GM18511 (cell line): ENCODE measurements around the gene ASCC1.

ENCODE experiments used
- ATAC-seq: cut with Tn5 transposase; IDR thresholded peaks from one replicate; pipeline ENCODE4 v1.9.1; 2021; ENCODE audit warnings: mild to moderate bottlenecking, moderate library complexity; ENCODE audit not compliant: unreplicated experiment

Gene ASCC1

DNA sequence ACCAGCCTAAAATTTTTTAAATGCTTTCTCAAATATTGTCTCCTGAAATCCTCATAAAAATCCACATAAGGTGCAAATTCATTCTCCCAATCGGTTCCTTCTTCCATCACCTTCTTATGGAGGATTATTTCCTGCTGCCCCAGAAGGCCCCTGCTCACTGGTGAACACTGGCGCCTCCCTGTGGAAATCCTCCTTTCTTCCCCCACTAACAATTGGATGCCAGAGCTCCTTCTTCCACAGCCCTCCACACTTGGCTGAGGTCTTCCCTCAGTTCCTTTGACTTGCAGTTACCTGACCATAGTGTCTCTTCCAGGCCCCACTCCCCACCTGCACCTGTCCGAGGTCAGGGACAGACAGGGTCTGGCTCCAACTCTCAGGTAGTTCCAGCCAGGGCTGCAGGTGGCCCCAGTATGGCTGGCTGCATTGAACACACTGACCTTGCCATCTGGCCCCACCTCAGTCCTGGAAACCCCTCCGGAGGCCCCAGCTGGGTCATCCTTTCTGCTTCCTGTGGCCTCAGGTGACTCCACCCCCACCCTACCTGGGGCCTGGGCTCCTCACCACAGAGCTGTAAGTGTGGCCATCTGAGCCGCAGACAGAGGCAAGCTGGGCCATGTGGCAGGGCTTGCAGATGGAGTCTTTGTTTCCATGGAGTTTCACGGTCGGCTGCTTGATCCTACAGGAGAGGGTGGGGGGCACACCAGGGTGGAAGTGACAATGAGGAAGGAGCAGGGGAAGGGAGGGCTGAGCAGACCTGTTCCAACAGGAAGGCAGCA, 146.1 kb downstream of the ASCC1 start:
- ATAC-seq = no peak

GRCh38 chr10:72068901-72069446, 147.1 kb downstream of the ASCC1 start:
- ATAC-seq = no peak

- no peak for ATAC-seq
Measured at GRCh38 chr10:72068126-72068765, 147.8 kb downstream of the ASCC1 start.

DNA sequence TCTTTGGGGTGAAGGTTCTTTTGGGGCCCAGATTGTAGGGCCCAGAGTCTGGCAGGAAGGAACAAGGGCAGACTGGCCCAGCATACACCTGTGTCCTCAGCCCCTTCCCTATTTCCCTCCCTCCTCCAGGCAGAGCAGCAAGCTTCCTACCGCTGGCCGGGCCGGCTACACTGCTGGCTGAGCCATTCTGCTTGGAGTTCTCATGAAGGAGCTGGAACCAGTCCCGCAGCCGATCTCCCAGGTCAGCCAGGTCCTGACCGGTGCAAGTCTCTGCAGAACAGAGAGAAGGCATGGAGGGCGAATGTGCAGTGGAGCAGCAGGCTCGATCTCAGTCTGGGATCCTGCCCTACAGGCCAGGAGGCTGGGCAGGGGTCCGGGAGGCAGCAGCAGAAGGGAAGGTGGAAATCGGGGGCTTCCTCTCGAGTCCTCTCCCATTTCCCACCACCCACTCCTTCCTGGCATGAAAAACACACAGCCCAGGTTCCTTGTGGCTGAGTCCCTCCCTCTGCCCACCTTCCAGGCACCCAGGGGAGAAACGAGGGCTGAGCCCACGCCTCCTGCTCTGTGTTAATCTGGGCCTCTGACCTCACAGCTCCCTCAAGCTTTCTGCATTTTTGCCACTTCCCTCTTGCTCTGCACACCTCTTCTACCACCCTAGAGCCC, 148.5 kb downstream of the ASCC1 start:
- no peak for ATAC-seq

DNA sequence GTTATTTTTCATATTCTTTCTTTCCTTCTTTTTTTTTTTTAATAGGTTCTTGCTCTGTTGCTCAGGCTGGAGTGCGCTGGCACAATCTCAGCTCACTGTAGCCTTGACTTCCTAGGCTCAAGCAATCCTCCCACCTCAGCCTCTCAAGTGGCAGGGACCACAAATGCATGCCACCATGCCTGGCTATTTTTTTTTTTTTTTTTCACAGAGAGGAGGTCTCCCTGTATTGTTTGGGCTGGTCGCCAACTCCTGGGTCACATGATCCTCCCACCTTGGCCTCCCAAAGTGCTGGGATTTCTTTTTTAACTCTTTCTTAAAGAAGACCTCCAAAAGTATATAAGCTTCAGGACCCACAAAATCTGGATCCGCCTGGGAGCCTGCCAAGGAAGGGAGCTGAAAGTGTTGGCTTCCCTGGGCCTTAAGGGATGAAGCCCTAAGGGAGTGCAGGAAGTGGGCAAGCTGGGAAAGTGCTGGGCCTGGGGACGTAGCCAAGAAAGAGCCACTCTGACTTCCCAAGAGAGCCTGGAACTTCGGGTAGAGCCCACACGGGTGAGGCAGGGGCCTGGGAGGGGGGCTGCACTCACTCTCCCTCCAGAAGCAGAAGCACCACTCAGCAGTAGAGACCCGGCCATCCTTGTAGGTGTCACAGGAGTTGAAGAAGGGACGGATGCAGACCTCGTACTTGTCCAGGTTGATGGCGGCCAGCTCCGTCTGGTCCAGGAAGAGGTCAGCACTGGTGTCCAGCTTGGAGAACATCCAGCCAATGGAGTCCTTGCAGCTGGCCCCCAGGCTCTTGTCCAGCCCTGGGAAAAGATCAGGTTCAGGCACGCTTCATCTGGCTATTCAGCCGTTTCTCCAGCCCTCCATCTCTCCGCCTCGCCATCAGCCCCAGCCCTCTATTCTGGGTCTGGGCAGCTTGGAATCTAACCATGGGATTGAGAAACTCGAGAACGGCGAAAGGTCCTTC, 149.5 kb downstream of the ASCC1 start:
- ATAC-seq = no peak

GRCh38 chr10:72065439-72066025, 150.5 kb downstream of the ASCC1 start:
- ATAC-seq = no peak

GRCh38 chr10:72063703-72064391, 152.2 kb downstream of the ASCC1 start:
- ATAC-seq = no peak

GRCh38 chr10:72062832-72063702, 153.0 kb downstream of the ASCC1 start:
- no peak for ATAC-seq

DNA sequence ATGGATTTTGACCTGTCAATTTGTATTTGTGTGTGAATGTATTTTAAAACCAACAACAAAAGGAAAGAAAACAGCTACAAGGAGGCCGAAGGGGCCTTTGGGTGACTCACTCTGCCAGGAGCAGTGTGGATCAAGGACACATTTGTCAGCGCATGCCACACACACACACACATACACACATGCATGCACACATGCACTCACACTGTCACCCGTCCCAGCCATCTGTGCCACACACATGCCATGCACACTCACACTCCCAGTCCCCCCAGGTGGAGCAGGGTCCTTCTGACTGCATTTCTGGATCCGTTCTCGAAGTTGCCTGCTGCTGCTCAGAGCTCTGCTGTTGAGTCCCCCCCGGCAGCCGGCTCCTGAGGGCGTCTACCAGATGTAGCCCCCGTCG, 153.7 kb downstream of the ASCC1 start:
- no peak for ATAC-seq

DNA sequence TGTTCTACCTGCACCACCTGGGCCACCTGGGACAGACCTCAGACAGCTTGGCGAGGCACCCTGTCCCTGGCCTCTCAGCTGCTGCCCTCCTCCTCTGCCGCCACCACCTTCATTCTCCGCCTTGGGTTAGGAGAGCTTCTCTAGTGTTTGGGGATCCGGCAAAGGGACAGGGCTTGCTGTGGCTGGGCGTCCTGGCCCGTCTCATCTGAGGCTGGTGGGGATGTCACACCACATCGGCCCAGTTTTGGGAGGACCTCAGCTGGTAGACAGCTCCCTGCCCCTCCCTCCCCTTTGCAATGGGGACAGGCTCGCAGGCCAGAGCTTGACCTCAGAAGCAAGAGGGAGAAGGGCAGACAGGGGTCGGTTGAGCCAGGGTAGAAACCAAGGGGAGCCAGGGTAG, 154.1 kb downstream of the ASCC1 start:
- ATAC-seq = no peak

DNA sequence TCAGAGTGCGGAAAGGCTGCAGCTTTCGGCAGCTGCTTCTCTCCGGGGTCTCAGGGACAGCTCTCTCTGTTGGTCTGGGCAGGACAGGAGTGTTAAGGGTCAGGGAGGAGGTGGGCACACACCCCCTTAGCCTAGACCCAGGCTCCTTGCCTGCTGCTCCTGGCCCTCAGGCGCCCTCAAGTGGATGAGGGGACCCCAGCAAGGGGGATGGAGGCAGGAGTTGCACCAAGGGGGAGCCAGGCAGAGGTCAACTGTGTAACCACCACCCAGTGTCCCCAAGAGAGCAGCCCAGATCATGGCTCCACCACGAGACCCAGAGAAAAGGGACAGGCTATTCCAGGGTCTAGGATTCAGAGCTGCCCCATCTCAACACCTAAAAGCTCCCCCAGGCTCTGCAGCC, 154.6 kb downstream of the ASCC1 start:
- ATAC-seq = no peak

DNA sequence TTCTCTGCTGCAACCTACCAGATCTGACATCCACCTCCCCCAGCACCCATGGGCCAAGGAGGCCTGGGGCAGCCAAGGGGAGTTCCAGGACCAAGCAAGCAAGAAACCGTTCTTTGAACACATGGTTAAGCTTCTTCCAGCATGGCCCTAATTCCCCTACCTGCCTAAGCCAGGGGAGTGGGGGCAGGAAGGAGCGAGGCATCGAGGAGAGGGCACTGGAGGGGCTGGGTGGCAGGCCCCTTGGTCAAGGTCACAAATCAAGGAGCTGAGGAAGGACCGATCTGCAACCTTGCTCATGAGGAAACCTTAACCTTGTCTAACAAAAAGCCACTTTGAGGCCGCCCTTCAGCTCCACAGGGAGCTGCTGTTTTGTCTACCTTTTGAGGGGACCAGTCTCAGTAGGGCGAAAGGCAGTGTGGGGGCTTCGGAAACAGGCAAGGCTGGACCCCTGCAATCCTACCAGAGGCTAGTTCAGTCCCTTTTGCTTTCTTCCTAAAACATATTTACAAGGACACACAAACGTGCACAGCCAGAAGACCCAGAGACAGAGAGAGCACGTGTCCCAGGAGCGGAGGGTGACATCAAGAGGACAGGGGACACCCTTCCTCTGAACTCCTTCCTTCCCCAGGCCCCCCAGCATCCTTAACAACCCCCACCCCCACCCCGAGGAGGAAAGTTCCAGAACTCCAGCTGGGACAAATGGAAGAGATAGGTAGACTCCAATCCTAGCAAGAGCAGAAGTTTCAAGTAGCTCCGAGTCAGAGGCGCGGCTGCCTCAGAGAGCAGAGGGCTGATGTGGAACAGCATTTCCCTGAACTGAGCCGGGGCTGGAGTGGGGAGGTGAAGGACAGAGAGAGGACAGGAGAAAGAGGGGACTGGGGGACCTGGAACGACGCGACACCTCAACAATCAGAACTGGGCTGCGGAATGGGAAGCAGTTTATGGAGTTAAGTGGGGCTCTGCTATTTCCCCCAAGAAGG, 155.9 kb downstream of the ASCC1 start:
- no peak for ATAC-seq

- no peak for ATAC-seq
Measured at GRCh38 chr10:72058989-72059842, 156.9 kb downstream of the ASCC1 start.

DNA sequence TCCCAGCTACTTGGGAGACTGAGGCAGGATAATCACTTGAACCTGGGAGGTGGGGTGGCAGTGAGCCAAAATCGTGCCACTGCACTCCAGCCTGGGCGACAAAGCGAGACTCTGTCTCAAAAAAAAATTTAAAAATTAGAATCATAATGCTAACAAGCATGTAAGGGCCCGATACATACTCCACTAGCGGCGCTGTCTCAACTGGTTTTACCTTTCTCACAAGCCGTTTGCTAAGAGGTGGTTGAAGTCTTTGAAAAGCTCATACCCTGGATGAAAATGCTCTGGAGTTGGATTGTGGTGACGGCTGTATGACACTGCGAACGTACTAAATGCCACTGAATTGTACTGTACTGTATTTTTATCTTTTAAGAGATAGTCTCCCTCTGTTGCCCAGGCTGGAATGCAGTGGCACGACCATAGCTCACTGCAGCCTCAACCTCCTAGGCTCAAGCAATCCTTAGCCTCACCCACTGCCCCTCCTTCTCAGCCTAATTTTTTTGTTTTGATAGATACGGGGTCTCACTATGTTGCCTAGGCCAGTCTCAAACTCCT, 157.7 kb downstream of the ASCC1 start:
- no peak for ATAC-seq

- no peak for ATAC-seq
Measured at GRCh38 chr10:72056932-72057751, 158.9 kb downstream of the ASCC1 start.
